Ecto neural progenitor cell (in vitro differentiated cells): ENCODE results near the gene ALDH3A1.
A peak's percentile ranks its signal among the peaks of the same experiment; 100 is the strongest.

Experiments used
- DNase-seq: peaks from one replicate; pipeline ENCODE4 v3.0.0-alpha.2; 2018; ENCODE audit warnings: low spot score

Gene ALDH3A1

GRCh38 chr17:19740933-19741332 is 7.2 kb downstream of the ALDH3A1 start:
- no peak for DNase-seq

GRCh38 chr17:19739241-19740201 is 8.6 kb downstream of the ALDH3A1 start:
- DNase-seq = no peak

GRCh38 chr17:19738757-19739156 is 9.3 kb downstream of the ALDH3A1 start:
- no peak for DNase-seq

- DNase-seq = no peak
Observed at GRCh38 chr17:19738073-19738449, 10.0 kb downstream of the ALDH3A1 start.

- no peak for DNase-seq
Observed at GRCh38 chr17:19737305-19738072, 10.6 kb downstream of the ALDH3A1 start.

GRCh38 chr17:19736071-19736470 is 12.0 kb downstream of the ALDH3A1 start:
- DNase-seq = no peak

GRCh38 chr17:19733953-19734526 is 14.1 kb downstream of the ALDH3A1 start:
- DNase-seq = no peak

- no peak for DNase-seq
Observed at GRCh38 chr17:19731626-19732025, 16.5 kb downstream of the ALDH3A1 start.

- DNase-seq = no peak
Observed at GRCh38 chr17:19730843-19731242, 17.3 kb downstream of the ALDH3A1 start.

- no peak for DNase-seq
Observed at GRCh38 chr17:19729900-19730299, 18.2 kb downstream of the ALDH3A1 start.

- no peak for DNase-seq
Observed at GRCh38 chr17:19728084-19728495, 20.0 kb downstream of the ALDH3A1 start.

GRCh38 chr17:19727501-19728078 is 20.5 kb downstream of the ALDH3A1 start:
- DNase-seq = no peak

- DNase-seq = no peak
Observed at GRCh38 chr17:19726631-19727376, 21.3 kb downstream of the ALDH3A1 start.

- DNase-seq = no peak
Observed at GRCh38 chr17:19725486-19725885, 22.6 kb downstream of the ALDH3A1 start.

GRCh38 chr17:19724501-19725420 is 23.3 kb downstream of the ALDH3A1 start:
- peak; percentile 47 for DNase-seq

GRCh38 chr17:19723964-19724363 is 24.1 kb downstream of the ALDH3A1 start:
- no peak for DNase-seq

- DNase-seq = no peak
Observed at GRCh38 chr17:19720631-19721426, 27.3 kb downstream of the ALDH3A1 start.

- DNase-seq = no peak
Observed at GRCh38 chr17:19720210-19720475, 28.0 kb downstream of the ALDH3A1 start.

- no peak for DNase-seq
Observed at GRCh38 chr17:19719355-19720209, 28.5 kb downstream of the ALDH3A1 start.
